NK-92 (cell line): ENCODE measurements around the gene NRIP1.
"Not testable (repeated sequence)": the region's sequence is repeated elsewhere in the genome, so short reads cannot be mapped to it uniquely, and the experiment has no call there.

Source experiments
- DNase-seq: peaks from one replicate; lab custom pipeline; 2025; ENCODE audit not compliant: unreplicated experiment; lab: John Stamatoyannopoulos, UW

NRIP1 gene

DNA sequence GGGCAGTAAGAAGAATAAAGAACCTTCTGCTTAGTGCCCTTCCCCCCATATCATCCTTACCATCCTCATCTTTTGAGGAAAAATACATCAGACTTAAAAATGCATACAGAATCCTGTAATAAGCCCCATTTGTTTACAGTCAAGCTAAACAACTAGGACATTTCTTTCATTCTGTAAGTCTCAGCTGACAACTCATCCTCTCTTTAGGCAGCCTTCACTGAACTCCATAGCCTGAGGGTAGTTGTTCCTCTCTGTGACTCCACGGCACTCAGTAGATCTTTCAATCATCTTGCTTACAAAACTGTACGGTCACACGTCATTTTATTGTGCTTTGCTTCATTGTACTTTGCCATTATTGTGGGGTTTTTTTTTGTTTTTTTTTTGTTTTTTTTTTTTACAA is 82.5 kb downstream of the NRIP1 start:
- DNase-seq, result no peak

DNA sequence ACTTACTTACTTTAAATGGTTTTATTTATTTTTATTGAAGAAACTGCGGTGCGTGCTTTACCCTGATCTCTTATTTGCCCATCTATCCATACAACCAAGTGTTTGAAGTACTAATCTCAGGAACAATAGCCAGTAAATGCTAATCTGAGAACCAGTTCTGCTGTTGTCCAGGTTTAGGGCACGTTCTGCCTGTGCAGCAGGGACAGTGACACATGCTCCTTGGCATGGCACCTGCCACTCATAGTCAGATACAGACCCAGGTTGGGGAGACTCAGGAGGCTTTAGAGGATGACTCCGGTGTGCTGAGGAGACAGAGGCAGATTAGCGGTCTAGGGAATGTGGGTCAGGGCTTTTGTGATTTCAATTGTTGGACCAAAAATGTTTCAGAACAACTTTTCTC is 83.6 kb downstream of the NRIP1 start:
- no peak for DNase-seq

DNA sequence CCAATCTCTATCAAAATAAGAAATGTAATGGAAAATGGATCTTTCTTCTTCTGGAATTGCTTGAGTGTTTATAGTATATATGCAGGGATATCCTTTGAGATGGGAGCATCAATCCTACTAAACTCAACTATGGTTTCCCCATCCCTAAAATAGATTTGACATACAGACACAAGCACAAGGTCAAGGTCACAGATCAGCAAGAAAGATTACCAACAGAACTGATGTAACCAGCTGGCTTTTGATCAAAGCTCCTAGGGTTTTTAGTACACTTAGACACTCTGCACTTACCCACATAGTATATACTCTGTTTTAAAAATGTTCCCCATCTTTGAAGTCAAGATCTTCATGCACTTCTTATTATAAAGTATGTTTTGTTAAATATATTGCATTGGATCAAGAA is 85.5 kb downstream of the NRIP1 start:
- no peak for DNase-seq

DNA sequence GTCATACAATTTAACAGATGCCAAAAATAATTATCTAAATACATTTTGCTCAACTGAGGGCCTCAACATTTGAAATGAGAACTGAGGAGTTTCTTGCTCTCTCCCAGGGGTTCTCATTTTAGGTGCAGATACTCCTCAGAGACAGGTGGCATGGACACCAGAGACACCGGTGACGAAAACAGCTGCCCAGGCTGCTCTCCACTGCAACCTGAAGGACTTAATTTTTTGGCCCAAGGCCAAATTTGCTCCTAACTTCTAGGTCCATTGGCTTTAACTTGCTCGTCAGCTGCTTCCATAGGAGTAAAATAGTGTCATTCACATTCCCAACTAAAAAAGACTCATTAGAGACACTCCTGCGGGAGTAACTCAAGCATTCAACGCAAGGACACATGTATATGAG is 87.0 kb downstream of the NRIP1 start:
- DNase-seq, result no peak

DNA sequence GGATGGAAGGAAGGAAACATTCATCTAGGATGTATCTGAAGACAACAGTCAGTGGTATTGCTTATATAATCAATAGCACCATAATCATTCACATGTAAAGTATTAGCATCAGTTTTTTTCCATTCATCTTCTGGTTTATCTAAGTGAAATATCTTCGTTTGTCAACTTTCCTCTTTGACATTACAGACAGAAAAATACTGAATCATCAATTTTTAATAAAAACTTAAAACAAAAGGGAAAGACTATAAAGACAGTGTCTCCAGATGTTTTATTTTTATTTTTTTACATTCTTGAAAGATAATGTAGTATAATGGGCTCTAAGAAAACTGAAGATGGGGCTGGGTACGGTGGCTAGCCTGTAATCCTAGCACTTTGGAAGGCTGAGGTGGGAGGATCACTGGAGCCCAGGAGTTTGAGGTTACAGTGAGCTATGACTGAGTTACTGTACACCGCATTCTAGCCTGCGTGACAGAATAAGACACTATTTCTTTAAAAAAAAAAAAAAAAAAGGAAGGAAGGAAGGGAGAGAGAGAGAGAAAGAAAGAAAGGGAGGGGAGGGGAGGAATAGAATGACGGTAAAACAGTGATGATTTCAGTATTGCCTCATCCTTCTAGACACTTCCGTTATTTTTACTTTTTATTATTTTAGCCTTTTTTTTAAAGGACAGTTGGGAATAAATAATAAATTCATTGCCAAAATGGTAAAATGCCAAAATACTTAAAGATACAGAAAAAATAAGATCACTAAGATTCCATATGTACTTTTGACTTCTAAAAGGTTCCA is 89.5 kb downstream of the NRIP1 start:
- no peak for DNase-seq

DNA sequence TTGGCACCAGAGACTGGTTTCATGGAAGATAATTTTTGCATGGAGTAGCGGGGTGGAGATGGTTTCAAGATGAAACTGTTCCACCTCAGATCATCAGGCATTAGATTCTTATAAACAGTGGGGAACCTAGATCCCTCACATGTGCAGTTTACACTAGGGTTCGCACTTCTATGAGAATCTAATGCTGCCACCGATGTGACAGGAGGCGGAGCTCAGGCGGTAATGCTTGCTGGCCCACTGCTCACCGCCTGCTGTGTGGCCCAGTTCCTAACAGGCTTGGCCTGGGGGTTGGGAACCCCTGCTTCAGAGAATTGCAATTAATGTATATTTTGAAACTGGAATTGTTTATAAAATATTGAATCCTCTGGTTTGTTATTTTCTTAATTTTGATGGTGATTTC is 92.1 kb downstream of the NRIP1 start:
- DNase-seq, result no peak

DNA sequence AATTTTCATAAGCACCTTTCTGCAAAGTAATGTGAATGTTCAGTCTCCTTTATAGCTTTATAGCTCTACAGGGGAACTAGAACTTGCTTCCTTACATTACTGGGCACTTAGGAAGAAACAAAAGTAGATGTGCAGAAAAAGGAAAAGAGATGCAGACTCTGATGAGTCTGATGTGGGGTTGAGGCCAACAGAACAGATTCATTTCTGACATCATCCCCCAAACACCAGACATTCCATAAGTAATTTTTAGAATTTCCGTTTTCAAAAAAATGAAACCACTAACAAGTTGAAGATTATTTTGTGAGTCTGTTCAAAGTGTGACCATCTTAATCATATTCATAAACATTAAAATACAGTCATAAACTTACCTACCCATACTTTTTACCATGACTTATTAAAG is 96.0 kb downstream of the NRIP1 start:
- no peak for DNase-seq

DNA sequence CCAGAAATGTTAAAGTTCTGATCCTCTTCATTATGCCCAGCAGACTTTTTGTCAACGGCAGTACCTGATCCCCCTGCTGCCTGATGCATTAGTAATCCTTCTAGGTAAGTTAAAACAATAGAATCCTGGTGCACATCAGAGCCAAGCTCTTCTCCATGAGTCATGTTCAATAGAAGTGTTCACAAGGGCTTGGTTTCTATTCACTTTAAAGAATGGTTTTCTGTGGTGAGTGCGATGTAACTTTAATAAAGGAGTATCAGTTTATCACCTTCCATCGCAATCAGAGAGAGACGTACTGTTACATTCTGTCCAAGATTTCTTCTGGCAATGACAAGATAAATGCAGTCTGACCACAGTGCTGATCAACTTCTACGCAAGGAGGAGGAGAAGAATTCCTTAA is 96.8 kb downstream of the NRIP1 start:
- no peak for DNase-seq

DNA sequence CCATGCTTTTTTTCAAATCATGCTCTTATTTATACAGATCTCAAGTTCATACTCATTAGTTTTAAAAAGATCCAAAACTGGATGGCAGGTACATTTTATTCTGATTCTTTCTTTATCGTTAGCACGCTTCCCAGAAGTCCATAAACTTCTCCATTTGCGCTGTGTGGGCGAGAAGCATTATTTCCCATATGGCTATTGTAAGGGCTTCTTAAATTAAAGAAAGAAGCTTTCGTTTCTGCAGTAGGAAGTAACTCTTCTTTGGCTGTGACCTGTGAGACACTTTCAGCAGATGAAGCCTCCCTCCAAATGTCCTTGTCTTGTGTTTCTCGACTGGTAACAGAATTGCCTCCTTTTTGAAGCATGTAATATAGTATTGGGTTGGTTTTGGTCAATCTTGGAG is 100.2 kb downstream of the NRIP1 start:
- DNase-seq, result no peak

DNA sequence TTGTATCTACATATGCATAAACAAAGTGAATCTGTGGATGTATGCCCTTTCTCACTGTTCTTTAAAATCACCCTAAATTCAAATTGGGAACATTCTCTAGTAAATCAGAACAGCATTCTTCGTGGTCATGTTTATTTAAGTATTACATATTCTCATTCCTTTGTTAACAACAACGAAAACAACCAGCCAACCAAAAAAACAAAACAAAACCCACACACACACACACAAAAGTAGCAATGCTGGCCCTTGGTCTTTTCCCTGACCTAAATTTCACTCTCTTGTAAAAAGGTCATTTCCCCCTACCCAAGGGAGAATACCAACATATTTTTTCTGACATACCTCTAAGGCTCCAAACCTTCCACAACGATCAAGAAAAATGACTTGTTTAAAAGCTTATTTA is 102.6 kb downstream of the NRIP1 start:
- no peak for DNase-seq

DNA sequence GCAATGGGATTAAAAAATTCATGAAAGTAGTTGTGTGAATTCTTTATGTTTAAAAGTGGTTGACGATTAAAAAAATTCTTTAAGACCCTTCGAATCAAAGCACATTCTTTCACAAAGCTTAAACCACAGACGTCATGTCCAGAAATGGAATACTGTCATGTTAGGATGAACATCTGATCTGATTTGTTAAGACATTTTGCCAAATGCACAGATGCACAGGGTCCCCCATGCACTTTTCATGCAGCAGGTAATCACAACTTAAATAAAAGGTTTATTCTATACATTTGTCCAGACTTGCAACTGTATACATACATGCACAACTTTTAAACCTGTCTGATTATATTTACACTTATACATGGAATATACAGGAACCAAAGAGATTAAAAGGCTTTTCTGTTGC is 103.3 kb downstream of the NRIP1 start:
- no peak for DNase-seq

DNA sequence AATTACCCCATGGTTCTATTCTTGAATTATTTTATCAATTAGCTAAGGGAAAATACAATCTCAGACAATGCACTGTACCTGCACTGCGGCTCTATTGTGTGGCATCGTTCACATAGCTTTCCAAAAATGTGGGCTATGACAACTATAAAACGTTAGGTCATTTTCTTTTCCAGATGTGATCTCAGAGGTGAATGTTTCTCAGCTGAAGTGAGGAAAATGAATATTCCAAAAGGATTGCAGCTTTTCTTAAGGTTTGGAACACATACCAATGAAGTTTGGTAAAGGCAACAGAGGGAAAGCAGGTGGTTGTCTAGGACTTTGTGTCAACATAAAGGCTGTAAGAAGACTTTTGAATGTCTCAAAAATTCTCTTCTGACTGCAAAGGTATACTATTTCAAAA is 105.5 kb downstream of the NRIP1 start:
- no peak for DNase-seq

DNA sequence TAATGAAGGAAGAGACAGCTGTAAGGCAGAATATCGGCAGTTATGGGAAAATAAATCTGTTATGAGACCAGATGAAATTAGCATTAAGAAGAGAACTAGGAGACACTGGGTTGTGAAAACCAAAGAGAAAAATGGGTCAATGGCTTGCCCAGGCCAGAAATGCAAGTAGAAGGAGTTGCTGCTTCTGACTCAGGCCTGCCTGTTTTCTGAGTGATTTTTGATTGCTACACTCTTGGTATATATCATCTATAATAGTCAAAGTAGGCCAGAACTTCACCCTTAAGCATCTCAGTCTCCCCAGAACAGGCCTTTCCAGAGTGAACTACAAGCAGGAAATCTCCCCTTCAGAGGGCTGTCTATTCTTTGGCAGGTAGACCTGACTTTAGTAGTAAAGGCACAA is 107.0 kb downstream of the NRIP1 start:
- DNase-seq, result no peak

DNA sequence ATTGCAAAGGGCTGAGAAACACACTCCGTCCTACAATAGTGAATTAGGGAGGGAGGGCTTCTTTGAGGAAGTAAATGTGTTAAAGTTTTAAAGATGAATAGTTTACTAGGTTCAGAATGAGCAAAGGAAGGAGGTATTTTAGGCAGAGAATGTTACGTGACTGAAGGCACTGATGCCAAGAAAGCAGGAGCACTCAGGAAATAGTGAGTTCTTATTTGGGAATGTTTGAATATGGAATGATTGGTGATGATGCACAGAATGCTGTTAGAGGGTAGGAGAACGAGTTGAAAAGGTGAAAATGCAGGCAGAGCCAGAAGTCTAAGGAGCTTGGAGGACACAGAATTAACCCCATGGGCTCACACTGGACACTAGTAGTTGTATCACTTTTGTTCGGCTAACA is 108.0 kb downstream of the NRIP1 start:
- no peak for DNase-seq

DNA sequence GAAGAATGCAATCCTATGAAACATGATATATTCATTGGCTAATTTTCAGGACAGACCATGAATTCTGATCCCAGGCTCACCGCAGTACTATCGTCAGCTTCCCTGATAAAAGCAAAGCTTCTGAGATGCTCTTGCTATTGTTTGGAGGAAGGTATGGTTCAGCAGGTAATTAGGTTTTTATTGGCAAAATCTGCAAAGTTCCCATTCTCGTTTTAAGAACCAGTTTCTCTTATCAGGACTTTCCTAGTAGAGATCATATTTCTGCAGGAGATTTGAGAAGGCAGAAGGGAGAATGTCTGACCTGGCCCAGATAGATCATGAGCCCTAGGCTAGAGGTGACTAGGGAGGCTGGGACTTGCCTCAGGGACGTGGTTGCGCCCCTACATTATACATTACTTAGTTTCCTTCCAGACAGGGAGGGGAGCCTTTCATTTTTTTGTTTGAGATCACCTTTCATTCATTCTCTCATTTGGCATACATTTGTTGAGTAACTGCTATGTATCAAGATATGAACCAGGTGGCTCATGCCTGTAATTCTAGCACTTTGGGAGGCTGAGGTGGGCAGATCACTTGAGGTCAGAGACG is 108.8 kb downstream of the NRIP1 start:
- DNase-seq, result no peak

DNA sequence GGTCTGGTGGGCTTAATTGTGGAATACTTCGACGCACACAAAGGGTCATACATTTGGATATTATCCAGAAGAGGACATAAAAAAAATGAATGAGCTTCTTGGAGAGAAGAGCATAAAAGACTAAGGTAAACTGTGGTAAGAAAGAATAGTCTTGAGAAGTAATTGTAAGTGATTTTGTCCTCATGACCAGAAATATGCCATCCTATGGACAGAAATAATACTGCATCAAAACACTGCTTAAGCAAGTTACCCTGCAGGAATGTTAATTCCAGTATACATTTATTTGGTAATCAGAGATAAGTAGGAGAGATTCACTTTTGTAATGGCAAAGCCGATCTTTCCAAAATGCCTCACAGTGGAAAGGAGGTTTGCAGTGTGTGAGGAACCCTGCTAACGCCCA is 111.9 kb downstream of the NRIP1 start:
- no peak for DNase-seq

DNA sequence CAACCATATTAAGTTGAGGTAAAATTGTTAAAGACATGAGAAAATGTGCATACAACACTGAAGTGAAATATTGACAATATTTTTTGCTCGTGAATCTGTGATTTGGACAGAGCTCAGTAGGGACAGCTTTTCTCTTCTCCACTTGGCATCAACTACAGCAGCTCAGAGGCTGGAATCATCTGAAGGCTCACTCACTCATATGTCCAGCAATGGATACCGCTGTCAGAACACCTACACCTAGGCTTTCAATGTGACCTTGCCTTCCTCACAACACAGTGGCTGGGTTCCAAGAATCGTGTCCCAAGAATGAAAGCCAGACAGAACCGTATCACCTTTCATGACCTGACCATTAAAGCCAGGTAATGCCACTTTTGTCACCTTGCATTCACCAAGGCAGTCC is 115.2 kb downstream of the NRIP1 start:
- no peak for DNase-seq

DNA sequence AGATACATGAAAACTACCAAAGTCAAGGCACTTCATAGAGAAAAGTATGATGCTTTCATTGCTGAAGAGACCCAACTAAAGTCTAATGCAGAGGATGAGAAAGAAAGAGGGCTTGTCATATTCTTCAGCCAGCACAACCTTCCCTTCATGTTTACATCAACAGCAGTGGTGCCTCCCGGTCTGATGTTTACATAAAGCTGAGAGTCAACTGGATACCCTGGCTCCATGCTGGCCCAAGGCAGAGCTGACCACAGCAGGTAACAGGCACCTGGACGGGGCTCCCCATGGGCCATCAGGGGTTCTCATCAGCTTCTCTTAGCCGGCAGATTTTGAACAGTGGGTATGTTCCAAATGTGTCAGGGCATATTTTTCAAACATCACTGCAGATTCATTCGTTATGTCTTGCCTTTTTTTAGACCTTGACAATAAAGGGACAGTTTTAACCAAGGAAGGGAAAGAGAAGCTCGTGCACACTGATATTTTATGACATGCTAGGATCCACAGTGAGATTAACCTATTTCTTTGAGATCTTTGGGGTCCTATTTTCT is 117.1 kb downstream of the NRIP1 start:
- no peak for DNase-seq

DNA sequence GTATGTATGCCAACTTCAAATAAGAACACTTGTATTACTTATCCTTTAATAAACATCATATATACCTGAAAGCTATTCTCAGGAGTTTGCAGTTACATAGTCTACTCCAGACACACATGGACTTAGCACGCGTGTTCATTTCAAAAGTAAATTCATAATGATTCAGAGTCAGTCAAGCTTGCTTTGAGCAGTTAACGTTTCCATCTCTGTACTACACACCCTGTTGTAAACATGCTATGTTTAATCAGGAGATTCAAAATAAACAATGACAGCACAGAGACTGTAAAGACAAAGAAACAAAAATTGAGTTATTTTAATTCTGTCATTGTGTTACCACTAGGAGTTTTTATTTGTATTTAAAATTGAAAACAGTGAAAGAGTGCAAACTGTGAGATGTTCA is 119.6 kb downstream of the NRIP1 start:
- no peak for DNase-seq

DNA sequence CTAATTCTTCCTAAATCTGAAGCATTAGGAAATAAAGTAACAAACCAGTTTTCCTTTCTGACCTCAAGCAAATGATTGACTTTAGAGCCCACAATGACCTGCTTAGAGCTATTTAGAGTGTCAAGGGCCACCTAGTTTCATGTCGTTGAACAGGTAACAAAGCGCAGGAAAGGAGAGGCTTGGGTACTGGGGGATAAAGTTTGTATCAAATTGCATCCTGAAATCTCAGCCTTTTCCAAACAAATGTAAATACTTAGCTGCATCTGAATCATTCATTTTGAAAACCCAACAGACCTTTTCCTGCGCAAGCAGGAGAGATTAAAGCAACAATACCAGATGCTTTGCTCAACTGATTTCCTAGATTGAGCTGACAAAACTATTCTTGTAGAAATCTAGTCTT is 121.2 kb downstream of the NRIP1 start:
- no peak for DNase-seq

DNA sequence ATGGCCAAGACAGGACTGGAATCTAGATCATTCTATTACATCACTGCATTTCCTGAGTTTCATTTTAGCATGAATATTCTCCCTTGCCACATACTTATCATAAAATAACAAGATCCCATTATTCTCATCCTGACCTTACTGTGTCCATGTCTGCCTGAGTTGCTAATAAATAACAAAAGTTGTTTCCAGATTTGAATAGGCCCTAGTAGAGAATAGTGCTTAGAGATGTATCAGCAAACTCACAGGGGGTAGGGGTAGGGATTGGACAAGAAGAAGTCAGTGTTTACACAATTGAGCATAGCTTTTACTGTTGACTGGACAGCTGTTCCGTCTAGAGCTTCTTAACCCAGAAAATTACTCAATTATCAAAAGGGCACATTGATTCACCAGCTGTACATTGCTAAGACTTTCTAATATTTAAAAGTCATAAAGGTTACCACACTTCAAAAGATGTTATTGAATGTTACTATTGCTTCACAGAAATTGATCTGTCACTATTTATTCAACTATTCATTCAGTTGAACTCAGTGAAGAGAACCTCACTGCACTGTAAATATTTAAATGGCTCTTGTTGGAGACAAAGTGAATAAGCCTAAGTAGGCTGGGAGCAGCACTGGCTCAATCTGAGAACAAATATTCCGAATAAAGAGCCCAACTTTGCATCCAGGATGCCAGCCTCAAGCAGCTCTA is 121.9 kb downstream of the NRIP1 start:
- no peak for DNase-seq

DNA sequence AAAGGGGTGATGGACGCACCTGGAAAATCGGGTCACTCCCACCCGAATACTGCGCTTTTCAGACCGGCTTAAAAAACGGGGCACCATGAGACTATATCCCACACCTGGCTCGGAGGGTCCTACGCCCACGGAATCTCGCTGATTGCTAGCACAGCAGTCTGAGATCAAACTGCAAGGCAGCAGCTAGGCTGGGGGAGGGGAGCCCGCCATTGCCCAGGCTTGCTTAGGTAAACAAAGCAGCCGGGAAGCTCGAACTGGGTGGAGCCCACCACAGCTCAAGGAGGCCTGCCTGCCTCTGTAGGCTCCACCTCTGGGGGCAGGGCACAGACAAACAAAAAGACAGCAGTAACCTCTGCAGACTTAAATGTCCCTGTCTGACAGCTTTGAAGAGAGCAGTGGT is 137.5 kb downstream of the NRIP1 start:
- DNase-seq, result not testable (repeated sequence)
